GM12872 (cell line): Measurements from ENCODE around the gene DCAF15.

ENCODE experiments used
- CTCF ChIP-seq: IDR thresholded peaks from 3 replicates; pipeline ENCODE4 v1.5.1; 2011; ENCODE audit warnings: low read depth, mild to moderate bottlenecking, low read length, moderate library complexity; ENCODE audit not compliant: insufficient read depth

Gene DCAF15

GRCh38 chr19:13946414-13946813, 5.9 kb upstream of the DCAF15 start:
- TF ChIP-seq CTCF, result no peak

- TF ChIP-seq CTCF, result no peak
Observed at GRCh38 chr19:13951043-13951442, 1.3 kb upstream of the DCAF15 start.

GRCh38 chr19:13951799-13952153, 533 bp upstream of the DCAF15 start:
- TF ChIP-seq CTCF, result no peak

GRCh38 chr19:13952931-13953531, 722 bp downstream of the DCAF15 start:
- no peak for TF ChIP-seq CTCF

GRCh38 chr19:13954185-13954584, 1.9 kb downstream of the DCAF15 start:
- TF ChIP-seq CTCF, result no peak

- TF ChIP-seq CTCF, result no peak
Observed at GRCh38 chr19:13955662-13956364, 3.5 kb downstream of the DCAF15 start.

- no peak for TF ChIP-seq CTCF
Observed at GRCh38 chr19:13956365-13956744, 4.0 kb downstream of the DCAF15 start.
